K562 (cell line): ENCODE data around the gene CCDC124. TPM values are rescaled to one million over a fixed set of nuclear protein-coding genes. Genes with fewer than 3 reads are reported as not detected.

Source experiments
- BRD9 ChIP-seq: fragments of 450-650 bp; IDR thresholded peaks from 2 replicates; pipeline ENCODE4 v1.6.1; 2018; ENCODE audit warnings: low read depth; ENCODE audit not compliant: partially characterized antibody
- CREB1 ChIP-seq, 2 experiments: sonication (generic) in 1 of 2; formaldehyde crosslinking in 1 of 2; IDR thresholded peaks; 2 replicates each; pipeline versions ENCODE4 v1.6.1 to v1.8.0; 2012 to 2022; ENCODE audit warnings: inconsistent platforms in 1 of 2, mild to moderate bottlenecking in 1 of 2, missing genetic modification reagents in 1 of 2, moderate library complexity in 1 of 2
- ESRRA ChIP-seq: fragments of 450-650 bp; IDR thresholded peaks from 2 replicates; pipeline ENCODE4 v1.6.1; 2014; ENCODE audit warnings: low read depth, mild to moderate bottlenecking, moderate library complexity, borderline replicate concordance
- FOXA3 ChIP-seq, 2 experiments: fragments of 450-650 bp in 1 of 2; sonication (generic) in 1 of 2; formaldehyde crosslinking; IDR thresholded peaks in 1 of 2; conservative IDR thresholded peaks in 1 of 2; 2 replicates each; pipeline versions ENCODE4 v1.4.0 to v1.8.0; 2020 to 2022; ENCODE audit warnings: mild to moderate bottlenecking in 2 of 2, missing genetic modification reagents in 1 of 2
- FOXJ3 ChIP-seq: sonication (generic); formaldehyde crosslinking; IDR thresholded peaks from 2 replicates; pipeline ENCODE4 v1.4.0; 2020; ENCODE audit warnings: mild to moderate bottlenecking, missing genetic modification reagents
- GATAD2B ChIP-seq: fragments of 450-650 bp; IDR thresholded peaks from 2 replicates; pipeline ENCODE4 v1.6.1; 2017; ENCODE audit warnings: mild to moderate bottlenecking, borderline replicate concordance
- HMG20B ChIP-seq: fragments of 250-450 bp; sonication (Bioruptor Pico); IDR thresholded peaks from 2 replicates; pipeline ENCODE4 v1.5.0; 2021; ENCODE audit warnings: mild to moderate bottlenecking
- KDM2B ChIP-seq: fragments of 250-450 bp; sonication (Bioruptor Pico); IDR thresholded peaks from 2 replicates; pipeline ENCODE4 v1.8.0; 2021; ENCODE audit warnings: mild to moderate bottlenecking, moderate library complexity
- KLF10 ChIP-seq: fragments of 250-450 bp; sonication (Bioruptor Pico); IDR thresholded peaks from 2 replicates; pipeline ENCODE4 v1.6.1; 2021; ENCODE audit warnings: matching md5 sums
- KLF6 ChIP-seq: fragments of 250-450 bp; sonication (Bioruptor Pico); IDR thresholded peaks from 2 replicates; pipeline ENCODE4 v1.4.0; 2020; ENCODE audit warnings: mild to moderate bottlenecking, moderate library complexity, borderline replicate concordance
- MEF2A ChIP-seq: IDR thresholded peaks from 2 replicates; pipeline ENCODE4 v1.6.1; 2011; ENCODE audit warnings: low read depth, mild to moderate bottlenecking, low read length, moderate library complexity; ENCODE audit not compliant: control insufficient read depth
- MYC ChIP-seq, 2 experiments: fragments of 250-450 bp in 1 of 2; sonication (Bioruptor Pico) in 1 of 2; IDR thresholded peaks; 2 replicates each; pipeline versions ENCODE4 v1.5.1 to v1.6.1; 2012 to 2021; ENCODE audit warnings: low read depth in 2 of 2, borderline replicate concordance in 1 of 2, improper control_type of control experiment in 1 of 2, low read length in 1 of 2, mild to moderate bottlenecking in 1 of 2, moderate library complexity in 1 of 2
- RBM14 ChIP-seq: fragments of 200-400 bp; formaldehyde crosslinking; IDR thresholded peaks from 2 replicates; pipeline ENCODE4 v1.6.1; 2018; ENCODE audit warnings: low read depth, mild to moderate bottlenecking, low read length, moderate library complexity, borderline replicate concordance; ENCODE audit not compliant: insufficient read depth
- TBP ChIP-seq: optimal IDR thresholded peaks from 2 replicates; pipeline ENCODE3; 2011; ENCODE audit warnings: low read depth, low read length, improper control_type of control experiment
- USF2 ChIP-seq: sonication (generic); formaldehyde crosslinking; IDR thresholded peaks from 2 replicates; pipeline ENCODE4 v1.5.0; 2020; ENCODE audit warnings: missing genetic modification reagents
- ZBTB40 ChIP-seq, 2 experiments: fragments of 450-650 bp in 1 of 2; sonication (generic) in 1 of 2; formaldehyde crosslinking in 1 of 2; IDR thresholded peaks; 2 replicates each; pipeline versions ENCODE4 v1.7.1 to v1.9.0; 2016 to 2022; ENCODE audit warnings: inconsistent platforms in 1 of 2, mild to moderate bottlenecking in 1 of 2, missing genetic modification reagents in 1 of 2
- ZFP30 ChIP-seq: fragments of 250-450 bp; sonication (Bioruptor Pico); IDR thresholded peaks from 2 replicates; pipeline ENCODE4 v1.8.0; 2022; ENCODE audit warnings: moderate library complexity, mild to moderate bottlenecking, inconsistent platforms, borderline replicate concordance
- ZNF146 ChIP-seq: IDR thresholded peaks from one replicate; pipeline ENCODE4 v1.6.1; 2018; ENCODE audit warnings: missing compliant biosample characterization; ENCODE audit not compliant: unreplicated experiment
- ZNF41 ChIP-seq: fragments of 250-450 bp; sonication (Bioruptor Pico); conservative IDR thresholded peaks from 2 replicates; pipeline ENCODE4 v1.4.0; 2020; ENCODE audit warnings: mild to moderate bottlenecking
- polyA plus RNA-seq, 8 experiments: library from polyadenylated mRNA; depleted of rRNA in 4 of 8; stranded (reverse) in 5 of 8; unstranded in 3 of 8; fragments of >200 nt; fragmentation: Nextera tagmentation in 2 of 8; fragmentation: Illumina TruSeq in 1 of 8; extraction: Ambion mirVana in 2 of 8; extraction: Trizol in 1 of 8; gene quantifications; 2 replicates each; pipeline versions ENCODE4 v1.2.1 to v1.2.3, GENCODE V29; 2011 to 2014; ENCODE audit warnings: inconsistent platforms in 1 of 8, missing spikeins in 1 of 8
- total RNA-seq, 7 experiments: library from RNA; depleted of rRNA in 6 of 7; stranded (reverse); fragments of >200 nt in 6 of 7; fragmentation: Illumina TruSeq in 2 of 7; extraction: Trizol in 2 of 7; gene quantifications; 2 replicates each; pipeline versions ENCODE4 v1.2.1 to v1.2.3, GENCODE V29; 2011 to 2021; ENCODE audit warnings: low replicate concordance in 1 of 7

CCDC124 gene
- total and polyA plus RNA-seq, 9 of the 15 experiments (the other 6 are each of a cell fraction or from before 2014, with no cell fraction given) = 5.8 to 234 (median 40.1) TPM

GRCh38 chr19:17953869-17954268, 21.1 kb downstream of the CCDC124 start (continued):
- TF ChIP-seq RBM14 = no peak
- no peak for TF ChIP-seq GATAD2B
- TF ChIP-seq USF2 (CRISPR knock-in tag) = no peak
- peak; percentile 25; the same call in 1 of the 2 replicates for TF ChIP-seq ZBTB40 (IDR thresholded peaks at IDR 0.05)
- no peak for TF ChIP-seq ZBTB40 (CRISPR knock-in tag; IDR thresholded peaks at IDR 0.05)
- TF ChIP-seq CREB1 (IDR thresholded peaks at IDR 0.05) = no peak
- no peak for TF ChIP-seq CREB1 (CRISPR knock-in tag; IDR thresholded peaks at IDR 0.05)
- TF ChIP-seq BRD9 = no peak
- TF ChIP-seq KDM2B (CRISPR knock-in tag) = no peak
- no peak for TF ChIP-seq KLF6 (CRISPR knock-in tag)
- TF ChIP-seq ZNF146 (CRISPR knock-in tag) = no peak
- TF ChIP-seq ZFP30 = no peak
- TF ChIP-seq ZNF41 (CRISPR knock-in tag) = no peak
- no peak for TF ChIP-seq HMG20B (CRISPR knock-in tag)
- TF ChIP-seq MYC (IDR thresholded peaks at IDR 0.05; ENCODE audit: low read depth, low read length) = no peak
- TF ChIP-seq MYC (CRISPR knock-in tag; IDR thresholded peaks at IDR 0.05; ENCODE audit: borderline replicate concordance, low read depth) = no peak
- TF ChIP-seq TBP = peak; percentile 61
- TF ChIP-seq MEF2A = no peak
- TF ChIP-seq KLF10 (CRISPR knock-in tag) = no peak
- TF ChIP-seq FOXA3 (CRISPR knock-in tag; conservative IDR thresholded peaks at IDR 0.05 in 1 of 2, IDR thresholded peaks at IDR 0.05 in 1 of 2) = no peak
- TF ChIP-seq ESRRA = peak; percentile 14; the same call in 1 of the 2 replicates
- no peak for TF ChIP-seq FOXJ3 (CRISPR knock-in tag)
